GM12872 (cell line): ENCODE results near the gene HUS1.

Experiments used
- TF ChIP-seq, protein P1 (sequence below): IDR thresholded peaks from 3 replicates; pipeline ENCODE4 v1.5.1; 2011; ENCODE audit warnings: low read depth, mild to moderate bottlenecking, low read length, moderate library complexity; ENCODE audit not compliant: insufficient read depth

Gene HUS1

DNA sequence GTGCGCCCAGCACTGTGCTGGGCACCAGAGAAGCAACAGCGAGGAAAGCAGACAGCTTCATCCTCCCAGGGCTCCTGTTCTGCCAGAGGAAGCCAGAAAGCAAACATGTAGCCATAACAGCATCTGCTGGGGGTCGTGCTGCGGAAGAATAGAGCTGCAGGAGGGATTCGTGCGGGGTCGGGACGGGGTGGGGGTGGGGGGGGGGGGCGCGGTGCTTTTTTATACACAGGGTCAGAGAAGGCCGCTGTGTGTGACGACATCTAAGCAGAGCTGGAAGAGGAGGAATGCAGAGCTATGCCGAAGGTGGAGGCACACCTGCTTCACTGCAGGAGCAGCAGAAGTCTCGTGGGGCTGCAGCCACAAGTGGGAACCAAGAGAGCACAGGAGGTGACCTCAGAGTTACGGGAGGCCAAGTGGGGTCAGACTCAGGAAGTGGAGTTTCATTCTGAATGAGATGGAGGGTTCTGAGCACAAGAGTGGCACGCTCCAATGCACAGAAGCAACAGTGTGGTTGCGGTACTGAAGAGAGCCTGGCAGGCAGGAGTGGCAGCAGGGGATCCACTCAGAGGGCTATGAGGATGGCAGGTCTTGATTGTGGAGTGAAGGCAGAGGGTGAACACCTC, 42.2 kb downstream of the HUS1 start:
- TF ChIP-seq, protein P1, sequence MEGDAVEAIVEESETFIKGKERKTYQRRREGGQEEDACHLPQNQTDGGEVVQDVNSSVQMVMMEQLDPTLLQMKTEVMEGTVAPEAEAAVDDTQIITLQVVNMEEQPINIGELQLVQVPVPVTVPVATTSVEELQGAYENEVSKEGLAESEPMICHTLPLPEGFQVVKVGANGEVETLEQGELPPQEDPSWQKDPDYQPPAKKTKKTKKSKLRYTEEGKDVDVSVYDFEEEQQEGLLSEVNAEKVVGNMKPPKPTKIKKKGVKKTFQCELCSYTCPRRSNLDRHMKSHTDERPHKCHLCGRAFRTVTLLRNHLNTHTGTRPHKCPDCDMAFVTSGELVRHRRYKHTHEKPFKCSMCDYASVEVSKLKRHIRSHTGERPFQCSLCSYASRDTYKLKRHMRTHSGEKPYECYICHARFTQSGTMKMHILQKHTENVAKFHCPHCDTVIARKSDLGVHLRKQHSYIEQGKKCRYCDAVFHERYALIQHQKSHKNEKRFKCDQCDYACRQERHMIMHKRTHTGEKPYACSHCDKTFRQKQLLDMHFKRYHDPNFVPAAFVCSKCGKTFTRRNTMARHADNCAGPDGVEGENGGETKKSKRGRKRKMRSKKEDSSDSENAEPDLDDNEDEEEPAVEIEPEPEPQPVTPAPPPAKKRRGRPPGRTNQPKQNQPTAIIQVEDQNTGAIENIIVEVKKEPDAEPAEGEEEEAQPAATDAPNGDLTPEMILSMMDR = no peak

DNA sequence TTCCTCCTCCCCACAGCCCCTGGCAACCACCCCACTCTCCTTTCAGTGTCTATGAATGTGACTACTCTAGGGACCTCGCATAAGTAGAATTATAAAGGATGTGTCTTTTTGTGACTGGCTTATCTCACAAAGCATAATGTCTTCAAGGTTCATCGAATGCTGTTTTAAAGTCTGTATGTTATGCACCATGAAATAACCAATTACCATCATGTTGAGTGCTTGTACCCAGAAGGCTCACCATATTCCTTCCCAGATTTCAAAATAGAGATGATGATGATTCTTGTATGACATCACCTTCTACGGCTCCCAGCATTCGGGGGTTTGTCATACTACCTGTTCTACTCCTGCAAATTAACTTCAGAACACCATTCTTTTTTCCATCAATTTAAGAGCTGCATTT, 43.1 kb downstream of the HUS1 start:
- TF ChIP-seq, protein P1 = no peak

- TF ChIP-seq, protein P1 = no peak
These were observed 44.1 kb downstream of the HUS1 start for GRCh38 chr7:47935336-47935735.

- TF ChIP-seq, protein P1 = no peak
These were observed 44.6 kb downstream of the HUS1 start for GRCh38 chr7:47934831-47935230.

- TF ChIP-seq, protein P1 = no peak
These were observed 46.2 kb downstream of the HUS1 start for GRCh38 chr7:47933215-47933614.

GRCh38 chr7:47932466-47933037, 46.9 kb downstream of the HUS1 start:
- TF ChIP-seq, protein P1 = no peak

- TF ChIP-seq, protein P1 = no peak
These were observed 47.4 kb downstream of the HUS1 start for GRCh38 chr7:47932016-47932415.
